AG08395 (cell line): ENCODE measurements around the gene RNLS.
A peak's percentile ranks its signal among the peaks of the same experiment; 100 is the strongest.

ENCODE experiments used
- DNase-seq: peaks from one replicate; pipeline ENCODE4 v3.0.0; 2012; ENCODE audit warnings: mixed read lengths, low spot score

Gene RNLS

DNA sequence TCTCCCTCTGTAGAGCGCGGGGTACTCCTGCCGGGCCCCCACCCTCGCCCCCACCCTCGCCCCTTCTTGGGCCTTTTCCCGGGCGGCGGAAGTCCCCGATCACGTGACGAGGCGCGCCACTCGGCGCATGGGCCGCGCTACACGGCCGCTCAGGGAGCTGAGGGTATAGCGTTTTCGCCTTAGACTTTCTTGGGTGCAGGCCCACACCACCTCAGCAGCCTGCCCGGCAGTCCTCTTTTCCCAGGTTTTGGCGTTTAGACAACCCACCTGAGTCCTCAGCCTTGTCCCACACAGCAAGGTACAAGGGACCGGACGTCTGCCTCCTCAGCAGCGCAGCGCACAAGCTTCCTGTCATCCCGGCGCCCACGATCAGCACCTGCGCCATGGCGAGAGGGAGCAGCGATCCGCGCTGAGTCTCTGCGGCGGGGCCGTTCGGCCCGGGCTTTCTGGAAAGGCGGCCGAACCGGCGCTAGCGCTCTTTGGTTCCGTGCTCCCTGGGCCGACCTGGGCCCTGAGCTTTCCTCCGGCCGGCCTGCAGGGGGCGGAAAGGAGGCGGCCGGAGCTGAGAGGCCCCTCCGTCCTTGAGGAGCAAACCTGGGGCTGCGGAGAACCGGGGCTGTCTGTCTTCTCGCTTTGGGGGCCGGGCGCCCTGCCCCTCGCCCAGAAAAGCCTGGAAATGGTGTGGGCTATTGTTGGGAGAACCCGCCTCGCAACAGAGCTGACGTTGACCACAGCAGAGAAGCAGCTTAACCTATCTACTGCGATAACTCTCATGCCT is at the start of gene RNLS:
TSS of gene RNLS (minus strand) at position 513 of the 778 bp plus-strand sequence.
- DNase-seq: peak; percentile 65

DNA sequence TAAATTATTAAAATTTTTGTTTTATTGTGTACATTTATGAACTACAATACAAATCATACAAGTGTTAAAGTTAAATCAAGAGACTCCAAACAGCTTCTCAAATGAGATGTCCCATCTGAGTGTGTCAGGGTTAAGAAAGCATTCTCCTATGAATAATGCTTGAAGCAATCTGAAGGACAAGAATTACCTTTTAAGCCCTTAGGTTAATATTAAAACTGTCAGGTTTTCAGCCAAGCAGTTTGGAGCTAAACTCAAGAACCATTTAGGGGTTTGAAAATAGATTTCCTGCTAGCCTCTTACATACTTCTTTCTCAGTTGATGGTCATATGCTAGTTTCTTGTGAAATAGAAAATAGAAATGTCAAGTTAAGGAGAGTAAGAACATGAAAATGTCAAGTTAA is 41.7 kb upstream of the RNLS start:
- no peak for DNase-seq

DNA sequence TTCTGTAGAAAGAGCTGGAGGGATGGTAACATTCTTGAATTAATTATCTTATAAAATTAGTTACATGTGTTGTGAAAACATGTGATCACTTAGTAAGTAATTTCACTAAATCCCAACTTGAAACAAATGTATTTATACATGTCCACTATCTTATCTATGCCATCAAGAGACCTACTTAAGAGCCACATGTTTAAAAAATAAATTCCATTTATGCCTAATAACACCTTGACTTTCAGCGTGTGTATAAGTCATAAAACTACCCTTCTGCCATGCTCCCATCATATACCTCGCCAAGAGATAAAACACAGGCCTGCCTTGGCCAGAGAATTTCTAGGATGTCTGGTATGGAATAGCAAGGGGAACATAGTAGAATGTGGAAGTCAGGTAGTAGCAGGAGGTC is 40.7 kb upstream of the RNLS start:
- no peak for DNase-seq

DNA sequence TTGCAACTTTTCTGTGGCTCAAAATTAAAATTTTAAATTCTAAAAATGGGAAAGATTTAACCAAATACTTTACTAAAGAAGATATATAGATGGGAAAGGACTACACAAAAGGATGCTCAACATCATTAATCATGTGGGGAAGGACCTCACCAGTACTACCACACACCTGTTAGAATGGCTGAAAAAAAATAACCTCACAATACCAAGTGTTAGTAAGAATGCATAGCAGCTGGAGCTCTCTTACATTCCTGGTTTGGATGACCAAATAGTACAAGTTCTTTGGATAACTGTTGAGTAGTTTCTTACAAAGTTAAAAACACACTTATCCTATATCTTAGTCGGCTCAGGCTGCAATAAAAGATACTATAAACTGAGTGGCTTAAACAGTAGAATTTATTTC is 37.3 kb upstream of the RNLS start:
- no peak for DNase-seq

DNA sequence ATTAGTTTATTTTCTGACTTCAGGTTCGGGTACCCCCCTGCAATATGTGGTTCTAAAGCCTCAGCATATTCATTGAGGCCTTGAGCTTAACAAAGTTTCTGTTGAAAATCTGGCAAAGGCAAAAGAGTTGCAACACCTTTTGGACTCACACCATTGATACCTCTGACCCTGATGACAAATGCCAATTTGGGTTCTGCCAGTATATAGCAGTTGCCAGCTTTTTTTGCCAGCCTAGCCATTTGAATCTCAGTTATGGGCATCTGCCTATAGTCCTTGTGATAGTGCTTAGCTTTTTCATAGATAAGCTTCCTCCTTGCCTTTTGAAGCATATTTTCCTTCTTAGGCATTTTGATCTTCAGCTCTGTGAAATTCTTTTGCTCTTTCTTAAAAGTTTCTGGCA is 35.4 kb upstream of the RNLS start:
- DNase-seq: no peak

DNA sequence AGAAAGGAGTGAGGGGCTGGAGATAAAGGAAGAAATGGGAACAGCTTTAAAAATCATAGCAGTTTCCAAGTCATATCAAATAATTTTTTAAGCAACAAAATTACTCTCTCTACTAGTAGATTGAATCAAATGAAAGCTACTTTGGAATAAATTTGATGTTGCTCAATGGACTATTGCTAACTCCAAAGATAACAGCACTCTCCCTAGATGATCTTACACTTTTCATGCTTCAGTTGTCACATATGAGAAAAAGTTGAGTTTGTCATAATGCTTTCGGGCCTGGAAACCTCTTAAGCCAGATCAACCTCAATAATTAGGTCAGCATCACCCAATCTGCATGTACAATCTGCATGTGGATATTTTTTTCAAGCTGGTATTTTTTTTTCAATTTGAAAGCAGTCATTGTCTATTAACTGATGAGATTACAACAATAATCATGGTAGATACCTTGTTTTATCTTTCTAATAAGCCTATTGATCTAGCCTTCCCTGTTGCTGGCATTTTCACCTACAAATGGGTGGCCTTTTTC is 34.7 kb upstream of the RNLS start:
- DNase-seq: no peak

DNA sequence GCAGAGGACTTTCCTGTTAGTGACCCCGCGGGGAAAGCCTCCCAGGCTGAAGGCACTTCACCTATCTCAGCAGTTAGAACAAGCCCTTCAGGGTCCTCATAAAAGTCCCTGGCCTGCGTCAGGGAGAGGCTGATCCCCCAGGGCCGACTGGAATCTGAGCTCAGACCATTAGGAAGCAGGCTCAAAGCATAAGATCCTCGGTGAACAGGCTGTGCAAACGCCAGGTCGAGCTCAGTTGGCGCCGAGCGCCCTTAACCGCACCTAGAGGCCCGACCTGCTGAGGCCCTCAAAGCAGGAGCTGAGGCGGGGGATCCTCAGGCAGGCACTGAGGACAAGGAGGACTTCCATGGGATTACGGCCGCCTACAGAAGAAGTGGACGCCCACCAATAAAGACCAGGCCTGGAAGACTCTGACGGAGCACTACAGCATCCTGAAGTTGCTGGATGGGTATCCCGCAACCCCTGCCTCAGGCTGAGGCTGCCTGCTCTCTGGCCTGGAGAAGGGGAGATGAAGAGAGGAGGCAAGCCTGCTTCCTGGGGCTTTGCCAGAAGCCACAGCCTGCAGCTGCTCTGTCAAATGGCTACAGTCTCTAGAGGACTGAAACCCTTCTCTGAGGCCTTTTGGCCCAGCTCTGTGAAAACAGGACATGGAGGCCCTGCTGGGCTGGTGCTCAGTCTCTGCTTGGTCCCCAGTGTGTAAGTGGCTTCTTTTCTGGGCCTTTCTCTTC is 33.3 kb upstream of the RNLS start:
- DNase-seq: no peak

DNA sequence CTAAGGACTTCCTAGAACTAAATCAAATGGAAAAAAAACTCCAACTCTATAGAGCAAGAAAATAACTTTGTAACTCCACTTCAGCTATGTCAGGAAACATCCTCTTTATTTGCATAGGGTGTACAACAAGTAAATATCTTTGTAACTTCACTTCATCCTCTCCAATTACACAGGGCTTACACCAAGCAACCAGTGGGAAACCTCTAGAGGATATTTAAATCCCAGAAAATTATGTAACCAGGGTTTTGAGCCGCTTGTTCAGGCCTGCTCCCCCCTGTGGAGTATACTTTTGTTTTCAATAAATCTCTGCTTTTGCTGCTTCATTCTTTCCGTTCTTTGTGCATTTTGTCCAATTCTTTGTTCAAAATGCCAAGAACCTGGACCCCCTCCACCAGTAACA is 25.7 kb upstream of the RNLS start:
- no peak for DNase-seq

DNA sequence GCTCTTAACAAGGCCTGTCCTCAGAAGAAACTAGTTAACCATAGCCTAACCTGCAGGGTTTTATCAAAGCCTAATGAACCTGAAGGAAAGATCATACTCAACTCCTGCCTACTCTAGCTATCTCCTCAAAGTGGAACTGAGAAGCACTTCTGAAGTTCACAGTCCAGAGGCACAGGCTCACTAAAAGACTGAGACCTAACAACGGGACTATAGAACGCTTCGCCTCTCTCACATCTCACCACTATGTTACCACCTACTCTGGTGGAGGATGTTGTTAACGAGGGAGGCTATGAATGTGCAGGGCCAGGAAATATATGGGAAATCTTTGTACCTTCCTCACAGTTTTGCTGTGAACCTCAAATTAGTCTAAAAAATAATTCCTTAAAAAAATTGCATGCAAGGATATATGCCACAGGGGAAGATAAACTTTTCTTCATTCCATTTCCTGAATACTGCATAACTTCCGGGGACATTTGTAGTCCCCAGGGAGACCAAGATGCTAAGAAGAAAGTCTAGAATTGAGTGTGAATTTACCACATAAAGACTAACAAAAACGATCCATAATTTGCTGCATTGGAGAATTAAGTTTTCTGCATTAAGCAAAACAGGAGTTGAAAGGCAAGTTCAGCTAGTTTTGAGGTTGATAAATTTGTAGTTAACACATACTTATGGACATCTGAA is 25.1 kb upstream of the RNLS start:
- no peak for DNase-seq

DNA sequence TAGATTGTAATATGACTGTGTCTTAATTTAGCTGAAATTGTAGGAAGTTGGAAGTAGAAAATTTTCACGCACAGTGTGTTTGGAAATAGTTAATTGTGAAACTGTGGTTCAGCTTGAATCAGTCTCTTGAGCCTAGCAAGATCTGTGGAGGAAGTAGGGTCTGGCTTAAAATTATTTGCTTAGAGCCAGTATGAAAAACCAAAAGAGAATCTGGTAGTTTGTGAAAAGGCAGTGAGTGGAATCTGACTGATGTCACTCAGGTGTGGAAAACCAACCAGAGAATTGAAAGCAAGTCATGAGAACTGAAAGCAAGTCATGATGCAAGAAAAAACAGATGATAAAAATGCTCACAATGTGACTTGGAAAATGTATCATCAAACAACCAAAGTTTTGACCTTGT is 14.9 kb upstream of the RNLS start:
- no peak for DNase-seq

DNA sequence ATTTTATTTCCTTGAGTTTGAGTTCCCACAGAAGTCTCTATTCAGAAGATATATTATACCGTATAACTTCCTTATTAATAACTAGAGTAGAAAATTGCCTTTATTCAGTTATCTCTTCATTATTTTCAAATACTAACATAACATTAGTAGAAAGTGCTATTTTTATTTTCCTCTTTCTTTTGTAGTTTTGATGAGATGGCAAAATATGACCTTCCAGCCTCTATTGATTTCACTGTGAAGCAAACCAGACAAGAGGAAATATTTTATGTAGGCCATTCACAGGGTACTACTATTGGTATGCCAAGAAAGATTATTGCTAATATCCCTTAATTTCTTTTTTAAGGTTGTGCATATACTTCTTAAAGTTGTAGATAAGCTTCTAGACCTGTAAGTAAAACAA is 11.4 kb upstream of the RNLS start:
- no peak for DNase-seq

DNA sequence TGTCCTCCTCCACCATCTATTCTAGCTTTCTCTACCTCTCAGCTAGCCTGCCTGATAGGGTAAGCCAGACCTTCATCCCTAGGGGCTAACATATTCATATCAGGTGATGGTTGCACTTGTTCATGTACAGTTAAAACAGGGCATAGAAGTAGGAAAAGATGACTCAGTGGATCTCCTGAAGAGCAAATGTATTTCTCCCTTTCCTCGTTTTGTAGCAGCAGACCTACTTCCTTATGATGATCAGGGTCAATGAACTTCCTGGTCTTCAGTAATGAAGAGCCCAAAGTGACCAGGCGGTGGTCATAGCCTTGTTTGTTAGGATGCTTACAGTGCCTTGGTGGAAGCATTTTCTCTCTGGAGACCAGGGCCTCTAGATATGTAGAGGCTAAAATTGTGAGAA is 9.8 kb upstream of the RNLS start:
- no peak for DNase-seq

DNA sequence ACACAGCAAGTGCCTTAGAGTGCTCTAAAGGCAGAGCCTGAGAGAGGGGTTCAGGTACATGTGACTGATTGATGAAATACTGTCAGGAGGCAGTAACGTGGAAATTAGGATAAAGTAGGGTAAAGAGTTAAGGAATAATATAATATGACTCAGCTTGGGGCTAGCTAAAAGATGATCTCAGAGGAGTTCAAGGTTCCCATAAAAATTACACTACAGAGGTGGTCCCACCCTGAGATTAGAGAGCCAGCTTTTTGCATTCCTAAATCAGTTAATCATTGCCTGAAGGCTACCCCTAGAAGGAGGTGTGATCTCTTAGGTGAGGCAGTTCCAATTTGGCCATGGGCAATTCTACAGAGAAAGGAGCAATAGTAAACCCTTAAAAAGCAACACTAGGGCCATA is 9.3 kb upstream of the RNLS start:
- no peak for DNase-seq

DNA sequence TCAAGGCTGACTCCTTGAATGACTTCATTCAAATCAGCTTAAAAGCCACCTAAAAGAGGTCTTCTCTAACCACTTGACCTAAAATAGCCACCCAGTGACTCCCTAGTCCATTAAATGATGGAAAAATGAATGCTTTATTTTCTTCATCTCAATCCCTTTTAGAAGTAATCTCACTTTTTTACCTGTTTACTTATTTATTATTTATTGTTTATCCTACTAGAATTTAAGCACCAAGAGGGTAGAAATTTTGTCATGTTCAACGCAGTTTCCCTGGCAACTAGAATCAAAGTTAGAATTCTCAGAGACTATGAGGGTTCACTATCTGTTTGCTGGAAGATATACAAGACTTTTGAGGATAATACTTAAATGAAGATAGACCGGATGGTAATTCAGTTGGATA is 3.3 kb upstream of the RNLS start, which contains the start of gene LIPJ:
TSS of gene LIPJ (plus strand) at position 301 of the 400 bp plus-strand sequence. CDS start 3,926 bp downstream, outside the sequence.
- DNase-seq: no peak

DNA sequence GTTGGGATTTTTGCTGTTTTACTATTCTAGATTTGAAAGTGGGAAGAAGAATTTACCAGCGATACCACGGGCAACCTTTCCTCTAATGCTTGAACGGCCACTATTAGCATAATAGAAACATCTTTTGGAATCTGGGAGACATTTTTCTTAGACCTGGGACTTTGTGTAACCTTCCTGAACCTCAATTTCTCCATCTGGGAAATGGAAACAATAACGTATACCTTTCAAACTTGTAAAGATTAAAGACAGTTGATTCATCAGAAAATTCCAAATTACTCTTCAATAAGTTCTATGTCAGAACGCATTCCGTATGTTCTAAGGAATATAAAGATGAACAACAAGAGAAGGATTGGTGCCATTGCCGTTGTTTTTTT is 453 bp upstream of the RNLS start:
- DNase-seq: no peak

DNA sequence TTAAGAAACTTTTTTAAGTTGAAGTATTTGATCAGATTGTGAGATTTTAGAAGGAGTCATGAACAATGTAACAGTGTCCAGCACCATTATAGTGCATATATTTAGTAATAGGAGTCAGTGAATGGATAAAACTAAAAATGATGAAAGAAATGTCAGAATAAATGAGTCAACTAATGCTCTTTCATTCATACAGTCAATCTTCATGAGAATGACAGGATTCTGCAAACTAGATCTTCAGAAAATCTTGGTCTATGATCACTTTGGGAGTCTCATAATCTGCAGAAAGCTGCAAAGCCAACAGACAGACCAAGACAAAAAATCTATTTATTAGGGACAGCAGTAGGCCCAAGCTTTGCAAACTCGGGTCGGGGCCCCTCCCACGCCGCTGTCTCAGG is 710 bp downstream of the RNLS start:
- DNase-seq: no peak

DNA sequence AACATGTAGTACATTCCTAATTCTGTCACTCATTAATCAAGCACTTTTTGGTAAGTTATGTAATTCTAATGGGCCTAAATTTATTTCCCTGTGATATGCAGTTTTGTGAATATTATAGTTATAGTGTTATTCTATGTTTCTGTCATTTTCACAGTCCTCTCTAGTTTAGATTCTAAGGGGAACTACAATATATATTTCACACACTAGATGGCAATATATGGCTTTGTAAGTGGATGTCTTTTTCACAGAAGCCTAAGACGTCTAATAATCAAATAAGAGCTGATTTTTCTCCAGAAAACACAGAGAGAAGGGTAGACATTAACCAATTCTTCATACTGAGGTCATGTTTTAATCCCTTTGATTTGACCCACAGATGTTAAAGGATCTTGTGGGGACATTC is 18.0 kb downstream of the RNLS start:
- DNase-seq: peak; percentile 47

DNA sequence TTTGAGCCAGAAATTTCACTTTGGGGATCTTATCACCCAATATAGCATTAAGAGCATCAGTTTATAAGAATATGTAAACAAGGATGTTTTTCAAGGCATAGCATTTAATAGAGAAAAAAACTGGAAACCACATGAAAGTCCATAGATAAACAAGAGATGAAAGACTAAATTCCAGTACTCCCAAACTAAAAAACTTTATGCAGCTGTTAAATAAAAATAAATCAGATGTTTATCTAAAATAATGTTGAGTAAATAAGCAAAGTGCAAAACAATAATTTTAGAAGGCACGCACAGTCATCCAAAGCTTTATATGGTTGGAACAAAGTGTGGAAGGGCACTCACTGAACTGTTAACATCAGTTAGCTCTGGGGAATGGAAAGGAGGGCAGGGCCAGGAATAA is 21.0 kb downstream of the RNLS start:
- DNase-seq: no peak

DNA sequence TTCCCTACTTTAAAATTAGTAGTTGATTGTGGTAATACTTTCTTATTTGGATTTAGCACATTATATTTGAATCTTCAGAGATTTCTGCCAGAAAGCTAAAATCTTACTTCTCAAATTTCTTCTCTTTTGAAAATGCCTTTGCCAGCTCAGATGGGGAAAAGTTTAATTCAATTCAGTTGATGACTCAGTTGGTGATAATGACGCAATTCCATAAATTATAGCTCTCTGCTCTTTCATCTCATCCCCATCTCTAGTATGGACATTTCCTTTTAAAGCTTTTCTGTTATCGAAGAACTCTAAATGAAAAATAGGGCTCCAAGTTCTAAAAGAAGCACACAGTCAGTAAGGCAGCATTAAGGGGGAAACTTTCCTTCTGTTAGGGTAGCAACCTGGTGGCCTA is 25.5 kb downstream of the RNLS start:
- DNase-seq: peak; percentile 48

DNA sequence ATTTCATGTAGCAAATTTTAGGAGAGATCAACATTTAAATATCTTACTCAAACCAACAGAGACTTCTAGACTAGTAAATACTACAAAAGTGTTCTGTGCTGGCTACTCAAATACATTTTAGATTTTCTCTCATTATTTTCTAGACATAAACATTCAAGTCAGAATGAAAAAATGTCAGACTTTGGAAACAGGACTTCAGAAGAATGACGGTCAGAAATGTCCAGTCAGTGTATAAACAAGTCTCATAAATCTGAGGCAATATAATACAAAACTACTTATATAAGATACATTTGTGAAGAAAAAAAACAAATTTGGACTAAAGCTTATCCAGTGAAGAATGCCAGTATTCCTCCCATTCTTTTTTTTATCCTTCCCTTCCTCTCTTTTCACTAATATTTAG is 25.9 kb downstream of the RNLS start:
- DNase-seq: no peak

DNA sequence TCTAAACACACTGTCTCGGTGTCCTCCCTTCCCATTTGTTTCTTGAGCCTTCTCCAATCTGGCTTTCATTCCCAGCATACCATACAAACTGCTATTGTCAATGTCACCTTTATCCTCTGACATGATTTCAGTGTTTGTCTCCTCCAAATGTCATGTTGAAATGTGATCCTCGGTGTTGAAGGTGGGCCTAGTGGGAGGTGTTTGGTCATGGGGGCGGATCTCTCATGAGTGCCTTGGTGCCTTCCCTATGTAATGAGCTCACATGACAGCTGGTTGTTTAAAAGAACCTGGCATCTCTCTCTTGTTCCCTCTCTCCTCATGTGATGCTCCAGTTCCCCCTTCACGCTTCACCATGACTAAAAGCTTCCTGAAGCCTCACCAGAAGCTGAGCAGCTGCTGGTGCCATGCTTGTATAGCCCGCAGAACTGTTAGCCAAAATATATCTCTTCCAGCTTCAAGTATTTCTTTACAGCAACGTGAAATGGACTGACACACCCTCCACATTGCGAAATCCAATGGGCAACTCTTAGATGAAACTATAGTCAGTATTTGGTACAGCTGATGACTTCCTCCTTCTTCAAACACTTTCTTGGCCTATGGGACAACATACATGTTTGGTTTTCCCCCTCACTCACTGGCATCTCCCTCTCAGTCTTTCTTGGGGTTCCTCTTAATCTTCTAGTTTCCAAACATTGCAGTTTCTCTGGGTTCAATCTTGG is 27.8 kb downstream of the RNLS start:
- no peak for DNase-seq

DNA sequence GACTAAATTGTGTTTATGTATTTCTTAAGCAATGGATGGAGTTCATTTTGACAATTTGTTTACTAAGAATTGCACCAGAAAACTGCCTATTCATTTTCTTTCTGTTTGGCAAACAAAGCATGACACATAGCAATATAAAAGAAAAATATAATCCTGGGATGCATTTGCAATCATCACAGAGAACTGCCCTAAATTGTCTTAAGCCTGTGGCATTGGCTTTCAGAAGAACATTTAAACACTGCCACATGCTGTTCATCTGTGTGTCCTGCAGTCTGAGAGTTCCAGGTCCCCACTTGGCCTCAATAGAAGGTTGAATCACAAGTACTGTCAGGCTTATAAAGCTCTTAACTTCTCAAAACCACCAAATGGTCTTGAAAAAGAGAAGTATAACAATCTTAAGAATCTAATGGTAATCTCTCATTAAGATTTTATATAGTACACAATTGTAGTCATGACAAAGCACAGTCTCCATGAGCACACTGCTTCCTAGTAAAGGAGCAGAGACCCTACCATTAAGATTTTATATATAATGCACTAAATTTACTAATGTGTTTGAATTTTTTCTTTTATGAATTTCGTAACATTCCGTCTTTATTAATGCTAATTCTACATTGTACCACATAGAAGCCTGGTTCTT is 29.9 kb downstream of the RNLS start:
- peak; percentile 72 for DNase-seq
